HepG2 (cell line): Measurements from ENCODE around the gene FER1L5. TPM values are rescaled to one million over a fixed set of nuclear protein-coding genes. Genes with fewer than 3 reads are reported as not detected.
A peak's percentile ranks its signal among the peaks of the same experiment; 100 is the strongest.

ENCODE experiments used
- ATAC-seq: fragments of 200-7000 bp; cut with Tn5 transposase; 3 replicates; pipeline ENCODE4 v1.9.1; 2020; ENCODE audit warnings: mild to moderate bottlenecking, moderate library complexity
- BruUV-seq: library from RNA; stranded (reverse); fragments of 400-500 nt; replicated peaks from 2 replicates; lab custom pipeline; 2021; lab: Mats Ljungman, UMichigan
- CTCF ChIA-PET: fragments of 300-600 bp; formaldehyde crosslinking; extraction: SDS; loops from one replicate; lab custom pipeline; 2021; ENCODE audit warnings: low total read pairs, inconsistent platforms, low intra/inter-chr PET ratio; lab: Yijun Ruan, JAX
- POLR2A ChIA-PET: fragments of 350-600 bp; sonication (Branson Sonifier 250); formaldehyde crosslinking; loops from one replicate; lab custom pipeline; 2020; ENCODE audit warnings: antibody characterized with exemption, inconsistent platforms; lab: Yijun Ruan, JAX
- DNase-seq: peaks from one replicate; pipeline ENCODE4 v3.0.0-alpha.2; 2015; ENCODE audit warnings: low spot score
- FAIRE-seq: peaks from 3 replicates; lab custom pipeline; 2011; peaks lifted over from hg19 to GRCh38; lab: Jason Lieb, UNC
- H2AFZ ChIP-seq: one replicate; pipeline ENCODE4 v1.6.1; 2011; ENCODE audit warnings: low read length, inconsistent platforms
- H3K27ac ChIP-seq: fragments of 300-600 bp; 3 replicates; pipeline ENCODE4 v1.8.0; 2011; ENCODE audit warnings: mixed run types, mild to moderate bottlenecking, mixed read lengths, low read length, inconsistent platforms; ENCODE audit not compliant: insufficient read depth; ENCODE audit errors: extremely low read length
- H3K27me3 ChIP-seq, 2 experiments: fragments of 200-600 bp in 1 of 2; 2 replicates in 1 of 2; 3 replicates in 1 of 2; pipeline versions ENCODE4 v1.6.0 to v1.8.0; 2011; ENCODE audit warnings: low read length in 2 of 2, mild to moderate bottlenecking in 2 of 2, moderate library complexity in 2 of 2, inconsistent platforms in 1 of 2; ENCODE audit not compliant: insufficient read depth in 2 of 2, control insufficient read depth in 1 of 2
- H3K36me3 ChIP-seq, 2 experiments: fragments of 200-600 bp in 1 of 2; replicated peaks in 1 of 2; 2 replicates in 1 of 2; 3 replicates in 1 of 2; pipeline versions ENCODE4 v1.5.1 to v1.8.0; 2011; ENCODE audit warnings: low read length in 2 of 2, inconsistent platforms in 1 of 2; ENCODE audit not compliant: insufficient read depth in 2 of 2, control insufficient read depth in 1 of 2
- H3K4me1 ChIP-seq: 2 replicates; pipeline ENCODE4 v1.5.1; 2012; ENCODE audit warnings: low read length, inconsistent platforms; ENCODE audit not compliant: insufficient read depth
- H3K4me2 ChIP-seq: 2 replicates; pipeline ENCODE4 v1.6.0; 2011; ENCODE audit warnings: low read depth, low read length, inconsistent platforms
- H3K4me3 ChIP-seq, 3 experiments: fragments of 200-600 bp in 1 of 3; sonication (generic), shearing (Covaris generic) in 1 of 3; replicated peaks in 1 of 3; 2 replicates each; pipeline ENCODE4 v1.5.1; 2011 to 2016; ENCODE audit warnings: low read length in 3 of 3, inconsistent platforms in 2 of 3, low read depth in 2 of 3, mild to moderate bottlenecking in 2 of 3, control low read depth in 1 of 3, mixed read lengths in 1 of 3; ENCODE audit not compliant: insufficient read depth in 1 of 3
- H3K79me2 ChIP-seq: one replicate; pipeline ENCODE4 v1.6.1; 2011; ENCODE audit warnings: low read length, inconsistent platforms; ENCODE audit not compliant: insufficient read depth
- H3K9ac ChIP-seq: 2 replicates; pipeline ENCODE4 v1.6.0; 2011; ENCODE audit warnings: mild to moderate bottlenecking, low read depth, low read length, inconsistent platforms; ENCODE audit not compliant: insufficient read depth
- H3K9me3 ChIP-seq: 2 replicates; pipeline ENCODE4 v1.5.1; 2012; ENCODE audit warnings: mild to moderate bottlenecking, low read length
- H4K20me1 ChIP-seq: 2 replicates; pipeline ENCODE4 v1.6.0; 2011; ENCODE audit warnings: inconsistent platforms, mild to moderate bottlenecking, low read length, moderate library complexity; ENCODE audit not compliant: insufficient read depth
- AGO1 ChIP-seq: fragments of 200-400 bp; formaldehyde crosslinking; IDR thresholded peaks from 2 replicates; pipeline ENCODE4 v1.6.1; 2017; ENCODE audit warnings: mild to moderate bottlenecking, low read depth, low read length, moderate library complexity; ENCODE audit not compliant: poor library complexity, severe bottlenecking
- BRF2 ChIP-seq: sonication (generic); formaldehyde crosslinking; IDR thresholded peaks from 2 replicates; pipeline ENCODE4 v1.8.1; 2022; ENCODE audit warnings: mild to moderate bottlenecking, missing genetic modification reagents
- CBFB ChIP-seq: sonication (generic); formaldehyde crosslinking; IDR thresholded peaks from 2 replicates; pipeline ENCODE4 v1.4.0; 2020; ENCODE audit warnings: missing genetic modification reagents
- ISX ChIP-seq: sonication (generic); formaldehyde crosslinking; conservative IDR thresholded peaks from 2 replicates; pipeline ENCODE4 v1.5.0; 2020; ENCODE audit warnings: missing genetic modification reagents
- JARID2 ChIP-seq: sonication (generic); formaldehyde crosslinking; IDR thresholded peaks from 2 replicates; pipeline ENCODE4 v1.8.1; 2023; ENCODE audit warnings: missing genetic modification reagents, inconsistent platforms; ENCODE audit not compliant: insufficient replicate concordance
- KAT2B ChIP-seq: fragments of 150-350 bp; IDR thresholded peaks from 2 replicates; pipeline ENCODE4 v1.6.1; 2014; ENCODE audit warnings: low read depth, low read length, borderline replicate concordance
- KDM3A ChIP-seq: IDR thresholded peaks from 2 replicates; pipeline ENCODE4 v1.6.1; 2018; ENCODE audit warnings: low read depth, missing compliant biosample characterization
- POGK ChIP-seq: sonication (generic); formaldehyde crosslinking; conservative IDR thresholded peaks from 2 replicates; pipeline ENCODE4 v1.8.0; 2022; ENCODE audit warnings: mild to moderate bottlenecking, moderate library complexity, missing genetic modification reagents
- SMAD1 ChIP-seq: sonication (generic); formaldehyde crosslinking; IDR thresholded peaks from 2 replicates; pipeline ENCODE4 v1.4.0; 2020; ENCODE audit warnings: missing genetic modification reagents, low read depth, mild to moderate bottlenecking, borderline replicate concordance
- SRSF1 ChIP-seq: fragments of 200-400 bp; formaldehyde crosslinking; optimal IDR thresholded peaks from 2 replicates; pipeline ENCODE3; 2017; ENCODE audit warnings: mild to moderate bottlenecking, low read depth, low read length, moderate library complexity
- ZBTB1 ChIP-seq: sonication (generic); formaldehyde crosslinking; IDR thresholded peaks from 2 replicates; pipeline ENCODE4 v1.4.0; 2020; ENCODE audit warnings: missing genetic modification reagents, borderline replicate concordance
- ZEB1 ChIP-seq: IDR thresholded peaks from 2 replicates; pipeline ENCODE4 v1.6.1; 2012; ENCODE audit warnings: mild to moderate bottlenecking, low read depth, inconsistent platforms; ENCODE audit not compliant: insufficient replicate concordance
- ZFP36L1 ChIP-seq: sonication (generic); formaldehyde crosslinking; IDR thresholded peaks from 2 replicates; pipeline ENCODE4 v1.8.0; 2022; ENCODE audit warnings: mild to moderate bottlenecking, missing genetic modification reagents, moderate library complexity
- ZNF33B ChIP-seq: sonication (generic); formaldehyde crosslinking; IDR thresholded peaks from 2 replicates; pipeline ENCODE4 v1.5.1; 2020; ENCODE audit warnings: mild to moderate bottlenecking, missing genetic modification reagents
- ZNF556 ChIP-seq: sonication (generic); formaldehyde crosslinking; IDR thresholded peaks from 2 replicates; pipeline ENCODE4 v1.4.0; 2020; ENCODE audit warnings: mild to moderate bottlenecking, missing genetic modification reagents, borderline replicate concordance
- ZNF737 ChIP-seq: sonication (generic); formaldehyde crosslinking; IDR thresholded peaks from 2 replicates; pipeline ENCODE4 v1.5.0; 2020; ENCODE audit warnings: missing genetic modification reagents, mild to moderate bottlenecking, borderline replicate concordance
- ZNF770 ChIP-seq: sonication (generic); formaldehyde crosslinking; IDR thresholded peaks from 2 replicates; pipeline ENCODE4 v1.5.0; 2020; ENCODE audit warnings: mild to moderate bottlenecking, missing genetic modification reagents
- ZNF878 ChIP-seq: sonication (generic); formaldehyde crosslinking; IDR thresholded peaks from 2 replicates; pipeline ENCODE4 v1.8.1; 2023; ENCODE audit warnings: mild to moderate bottlenecking, missing genetic modification reagents, moderate library complexity
- WGBS: methylation state at CpG from one replicate; pipeline ENCODE4 v1.1.6; 2017; ENCODE audit warnings: low lambda C conversion rate; 5-methylcytosine and 5-hydroxymethylcytosine counted together
- in situ Hi-C: cut with HindIII; loops from 2 replicates; pipeline ENCODE4 v1.10.0; 2017; ENCODE audit warnings: low pct_unique_long_range_greater_than_20kb; ENCODE audit not compliant: extremely low pct_ligation_motif_present
- intact Hi-C: fragments of 100-400 bp; cut with micrococcal nuclease; formaldehyde crosslinking; loops from one replicate; pipeline ENCODE4 v1.10.0; 2022; ENCODE audit not compliant: unreplicated experiment
- polyA plus RNA-seq, 8 experiments: library from polyadenylated mRNA; depleted of rRNA in 3 of 8; stranded (reverse) in 7 of 8; unstranded in 1 of 8; fragments of >200 nt; fragmentation: Illumina TruSeq in 4 of 8; extraction: Trizol in 4 of 8; gene quantifications; 2 replicates each; pipeline versions ENCODE4 v1.2.1 to v1.2.3, GENCODE V29; 2011 to 2016; ENCODE audit warnings: low read depth in 4 of 8, missing spikeins in 1 of 8, mixed read lengths in 1 of 8; ENCODE audit not compliant: insufficient read depth in 1 of 8
- total RNA-seq, 5 experiments: library from RNA; depleted of rRNA; stranded (reverse); fragments of >200 nt; fragmentation: Illumina TruSeq; extraction: Trizol; gene quantifications; 2 replicates each; pipeline ENCODE4 v1.2.3, GENCODE V29; 2016; ENCODE audit warnings: low read depth in 1 of 5

The FER1L5 gene
- total and polyA plus RNA-seq, 2 of the 13 experiments (the other 11 are each of a cell fraction or from before 2014, with no cell fraction given), result 0.02 to 0.08 TPM

GRCh38 chr2:96638144-96639121 is 4.1 kb upstream of the FER1L5 start, which contains the start of gene KANSL3:
Gene KANSL3 (minus strand): TSS chr2:96638312. CDS start chr2:96637135, 1,177 bp downstream.
- Histone ChIP-seq H3K36me3 (peaks cover 1 to 21% of the 10 kb centered on the region in 2 experiments; a peak in 4 of 5 replicates), H3K4me3 (peak within 1 kb of the TSS; percentile 83 to 93 (median 85)), H3K79me2 (peaks cover 27% of the 10 kb centered on the region), H3K9ac (peak within 1 kb of the TSS; percentile 74), H3K9me3 (no peaks in the 10 kb centered on the region), H3K4me2 (peak within 1 kb of the TSS; percentile 100), H2AFZ (peak within 1 kb of the TSS; percentile 79), H4K20me1 (no peaks in the 10 kb centered on the region), H3K4me1 (peaks cover 40% of the 10 kb centered on the region), H3K27ac (peak within 1 kb of the TSS; percentile 71), H3K27me3 (no peaks in the 10 kb centered on the region; a peak in 1 of 5 replicates)
- ChIA-PET POLR2A (interaction anchor here (0.8 to 1.9 kb wide), 4 partner anchors 22 to 119 kb away, joined by 3 to 4 read pairs (median 4); no protein-coding TSS in a partner anchor), CTCF (no interaction called here)
- WGBS, result 7% methylated on average over 22 of the region's 67 CpGs
- ATAC-seq (peak; percentile 79), DNase-seq (peak; percentile 87), FAIRE-seq (peak; percentile 32)
- intact Hi-C loops (loop anchor here (5.0 kb wide), 2 partner anchors 36 to 179 kb away; partner anchors contain the start of gene CNNM3), in situ Hi-C loops (no loop called here)
- TSS peak; percentile 80 for BruUV-seq
- peak; percentile 80 for TF ChIP-seq AGO1
- no peak for TF ChIP-seq ZNF737
- peak; percentile 97 for TF ChIP-seq ZNF33B (CRISPR knock-in tag)
- peak; percentile 97; the same call in 1 of the 2 replicates for TF ChIP-seq ZNF878 (CRISPR knock-in tag)
- TF ChIP-seq SRSF1, result no peak
- peak; percentile 84 for TF ChIP-seq ZEB1
- peak; percentile 99; the same call in 1 of the 2 replicates for TF ChIP-seq ZNF556 (CRISPR knock-in tag)
- peak; percentile 99 for TF ChIP-seq POGK (CRISPR knock-in tag)
- peak; percentile 98 for TF ChIP-seq CBFB (CRISPR knock-in tag)
- peak; percentile 98 for TF ChIP-seq SMAD1
- peak; percentile 99 for TF ChIP-seq KDM3A (CRISPR knock-in tag)
- no peak for TF ChIP-seq ISX (CRISPR knock-in tag)
- TF ChIP-seq JARID2, result peak; percentile 93
- peak; percentile 98 for TF ChIP-seq BRF2 (CRISPR knock-in tag)
- peak; percentile 87 for TF ChIP-seq ZBTB1
- TF ChIP-seq ZNF770, result peak; percentile 93
- TF ChIP-seq KAT2B, result no peak
- TF ChIP-seq ZFP36L1, result no peak
